RPMI8226 (cell line): ENCODE results near the gene KYAT1.

Experiments used
- DNase-seq: peaks from one replicate; pipeline ENCODE4 v3.0.0-alpha.2; 2015

Gene KYAT1

GRCh38 chr9:128835246-128836210, 46.2 kb downstream of the KYAT1 start:
- no peak for DNase-seq

- DNase-seq = no peak
Measured at GRCh38 chr9:128833696-128834095, 48.1 kb downstream of the KYAT1 start.

GRCh38 chr9:128829477-128830251, 52.1 kb downstream of the KYAT1 start, which contains the start of gene SPOUT1:
SPOUT1 (minus strand) TSS chr9:128829794; CDS start chr9:128829780, 14 bp downstream.
- peak; percentile 99 for DNase-seq

- no peak for DNase-seq
Measured at GRCh38 chr9:128828719-128829452, 52.9 kb downstream of the KYAT1 start.

GRCh38 chr9:128828267-128828666, 53.5 kb downstream of the KYAT1 start:
- DNase-seq = no peak

GRCh38 chr9:128825923-128826700, 55.6 kb downstream of the KYAT1 start:
- DNase-seq = no peak

GRCh38 chr9:128824911-128825310, 56.8 kb downstream of the KYAT1 start:
- DNase-seq = no peak

- DNase-seq = no peak
Measured at GRCh38 chr9:128823903-128824406, 57.8 kb downstream of the KYAT1 start.

GRCh38 chr9:128823362-128823902, 58.3 kb downstream of the KYAT1 start:
- DNase-seq = no peak

GRCh38 chr9:128822407-128823042, 59.2 kb downstream of the KYAT1 start:
- no peak for DNase-seq

- no peak for DNase-seq
Measured at GRCh38 chr9:128821584-128822406, 60.0 kb downstream of the KYAT1 start.

GRCh38 chr9:128820665-128821583, 60.8 kb downstream of the KYAT1 start:
- no peak for DNase-seq

GRCh38 chr9:128819716-128820664, 61.8 kb downstream of the KYAT1 start:
- peak; percentile 30 for DNase-seq

GRCh38 chr9:128818839-128819715, 62.7 kb downstream of the KYAT1 start:
- peak; percentile 75 for DNase-seq

GRCh38 chr9:128818099-128818838, 63.5 kb downstream of the KYAT1 start, which contains the start of gene ENDOG:
ENDOG (plus strand) TSS chr9:128818500; CDS start chr9:128818685, 185 bp downstream.
- DNase-seq = peak; percentile 100

- no peak for DNase-seq
Measured at GRCh38 chr9:128810873-128811272, 70.9 kb downstream of the KYAT1 start.
